HEK293 (cell line): Measurements from ENCODE around the gene TESMIN.

Source experiments
- CTCF ChIA-PET: fragments of 350-600 bp; formaldehyde crosslinking; extraction: SDS; loops from one replicate; lab custom pipeline; 2021; ENCODE audit warnings: antibody characterized with exemption; lab: Yijun Ruan, JAX
- POLR2A ChIA-PET: fragments of 300-600 bp; formaldehyde crosslinking; extraction: SDS; loops from one replicate; lab custom pipeline; 2020; ENCODE audit warnings: antibody characterized with exemption, inconsistent platforms; lab: Yijun Ruan, JAX
- H3K27ac ChIP-seq: fragments of 200-500 bp; sonication (Bioruptor generic); 2 replicates; pipeline ENCODE4 v1.5.1; 2014; ENCODE audit warnings: low read depth, low read length, control low read depth, inconsistent platforms; ENCODE audit errors: extremely low read depth
- H3K36me3 ChIP-seq, 2 experiments: fragments of 200-500 bp in 1 of 2; sonication (Bioruptor generic) in 1 of 2; 1 replicate in 1 of 2; 2 replicates in 1 of 2; pipeline ENCODE4 v1.5.1; 2014 to 2017; ENCODE audit warnings: inconsistent platforms in 2 of 2, low read length in 2 of 2; ENCODE audit not compliant: control insufficient read depth in 2 of 2, insufficient read depth in 1 of 2
- H3K4me1 ChIP-seq: fragments of 200-500 bp; sonication (Bioruptor generic); 2 replicates; pipeline ENCODE4 v1.5.1; 2014; ENCODE audit warnings: mild to moderate bottlenecking, low read length, inconsistent platforms; ENCODE audit not compliant: control insufficient read depth, insufficient read depth
- H3K4me3 ChIP-seq: 2 replicates; pipeline ENCODE4 v1.5.1; 2011; ENCODE audit warnings: low read depth, mild to moderate bottlenecking, control low read depth, low read length, moderate library complexity
- H3K9me3 ChIP-seq: fragments of 200-500 bp; sonication (Bioruptor generic); 2 replicates; pipeline ENCODE4 v1.5.1; 2014; ENCODE audit warnings: low read depth, low read length, inconsistent platforms; ENCODE audit not compliant: control insufficient read depth, insufficient read depth
- EGR2 ChIP-seq: fragments of 450-650 bp; formaldehyde crosslinking; IDR thresholded peaks from 2 replicates; pipeline ENCODE4 v1.5.1; 2016; ENCODE audit warnings: low read depth, missing biosample characterization, missing genetic modification characterization
- HOXA7 ChIP-seq: sonication (generic); formaldehyde crosslinking; IDR thresholded peaks from 2 replicates; pipeline ENCODE4 v1.8.1; 2022; ENCODE audit warnings: missing genetic modification reagents, borderline replicate concordance
- OSR2 ChIP-seq: fragments of 450-650 bp; formaldehyde crosslinking; IDR thresholded peaks from 2 replicates; pipeline ENCODE4 v1.5.1; 2016; ENCODE audit warnings: missing biosample characterization, missing genetic modification characterization
- ZBTB6 ChIP-seq: fragments of 450-650 bp; formaldehyde crosslinking; IDR thresholded peaks from 2 replicates; pipeline ENCODE4 v1.5.1; 2017; ENCODE audit warnings: missing biosample characterization, missing genetic modification characterization
- ZNF133 ChIP-seq: fragments of 450-650 bp; formaldehyde crosslinking; IDR thresholded peaks from 2 replicates; pipeline ENCODE4 v1.5.1; 2016; ENCODE audit warnings: missing biosample characterization, missing genetic modification characterization
- ZNF155 ChIP-seq: fragments of 450-650 bp; formaldehyde crosslinking; IDR thresholded peaks from 2 replicates; pipeline ENCODE4 v1.5.1; 2016; ENCODE audit warnings: missing biosample characterization, missing genetic modification characterization
- ZNF18 ChIP-seq: fragments of 450-650 bp; formaldehyde crosslinking; IDR thresholded peaks from 2 replicates; pipeline ENCODE4 v1.5.1; 2016; ENCODE audit warnings: missing biosample characterization, missing genetic modification characterization
- ZNF280D ChIP-seq: fragments of 450-650 bp; formaldehyde crosslinking; IDR thresholded peaks from 2 replicates; pipeline ENCODE4 v1.5.1; 2016; ENCODE audit warnings: missing biosample characterization, missing genetic modification characterization
- ZNF311 ChIP-seq: fragments of 450-650 bp; formaldehyde crosslinking; IDR thresholded peaks from 2 replicates; pipeline ENCODE4 v1.5.1; 2017; ENCODE audit warnings: missing biosample characterization, missing genetic modification characterization, borderline replicate concordance
- ZNF341 ChIP-seq: fragments of 450-650 bp; formaldehyde crosslinking; IDR thresholded peaks from 2 replicates; pipeline ENCODE4; 2016; ENCODE audit warnings: low read depth, missing biosample characterization, missing genetic modification characterization
- ZNF398 ChIP-seq: fragments of 450-650 bp; formaldehyde crosslinking; IDR thresholded peaks from 2 replicates; pipeline ENCODE4 v1.5.1; 2017; ENCODE audit warnings: missing biosample characterization, missing genetic modification characterization
- ZNF404 ChIP-seq: fragments of 450-650 bp; formaldehyde crosslinking; IDR thresholded peaks from 2 replicates; pipeline ENCODE4 v1.5.1; 2017; ENCODE audit warnings: missing biosample characterization, missing genetic modification characterization
- ZNF473 ChIP-seq: fragments of 450-650 bp; formaldehyde crosslinking; IDR thresholded peaks from 2 replicates; pipeline ENCODE4 v1.5.1; 2017; ENCODE audit warnings: missing biosample characterization, missing genetic modification characterization
- ZNF560 ChIP-seq: fragments of 450-650 bp; formaldehyde crosslinking; IDR thresholded peaks from 2 replicates; pipeline ENCODE4 v1.5.1; 2017; ENCODE audit warnings: missing biosample characterization, missing genetic modification characterization, borderline replicate concordance
- ZNF600 ChIP-seq: fragments of 450-650 bp; formaldehyde crosslinking; IDR thresholded peaks from 2 replicates; pipeline ENCODE4 v1.5.1; 2016; ENCODE audit warnings: missing biosample characterization, missing genetic modification characterization
- ZNF610 ChIP-seq: fragments of 450-650 bp; formaldehyde crosslinking; IDR thresholded peaks from 2 replicates; pipeline ENCODE4 v1.5.1; 2016; ENCODE audit warnings: missing biosample characterization, missing genetic modification characterization, borderline replicate concordance
- ZNF626 ChIP-seq: fragments of 450-650 bp; sonication (Bioruptor Pico); formaldehyde crosslinking; IDR thresholded peaks from 2 replicates; pipeline ENCODE4 v1.5.1; 2018; ENCODE audit warnings: missing biosample characterization, missing genetic modification characterization, inconsistent platforms
- ZNF658 ChIP-seq: fragments of 450-650 bp; formaldehyde crosslinking; IDR thresholded peaks from 2 replicates; pipeline ENCODE4; 2016; ENCODE audit warnings: missing biosample characterization, missing genetic modification characterization
- ZNF664 ChIP-seq: fragments of 450-650 bp; formaldehyde crosslinking; IDR thresholded peaks from 2 replicates; pipeline ENCODE4 v1.5.1; 2016; ENCODE audit warnings: missing biosample characterization, missing genetic modification characterization
- ZNF830 ChIP-seq: fragments of 450-650 bp; IDR thresholded peaks from 2 replicates; pipeline ENCODE4 v1.5.0; 2018; ENCODE audit warnings: missing biosample characterization, missing genetic modification characterization, low read depth, mild to moderate bottlenecking, moderate library complexity
- ZSCAN30 ChIP-seq: fragments of 450-650 bp; IDR thresholded peaks from 2 replicates; pipeline ENCODE4 v1.5.1; 2018; ENCODE audit warnings: missing biosample characterization, mild to moderate bottlenecking, missing genetic modification characterization, moderate library complexity

The TESMIN gene

GRCh38 chr11:68749229-68750123 lies 1.8 kb downstream of the TESMIN start:
- H3K9me3 ChIP-seq, result no peaks in the 10 kb centered on the region
- TF ChIP-seq ZNF560 (tag by site-specific recombination) (no peak), HOXA7 (CRISPR knock-in tag) (no peak), ZNF830 (tag by site-specific recombination) (no peak), ZNF473 (tag by site-specific recombination) (no peak), OSR2 (no peak), ZNF610 (tag by site-specific recombination) (no peak), ZNF18 (no peak), ZBTB6 (no peak)
- ChIA-PET CTCF (interaction anchor here (0.6 kb wide), 2 partner anchors 219 to 916 kb away, joined by 3 to 4 read pairs; no protein-coding TSS in a partner anchor), POLR2A (no interaction called here)
- H3K27ac ChIP-seq, result no peak overlapping the region
- H3K4me1 ChIP-seq, result no peaks in the 10 kb centered on the region
- no peak overlapping the region for H3K4me3 ChIP-seq
- peaks cover 0 to 24% of the 10 kb centered on the region in 2 experiments; a peak in 1 of 3 replicates for H3K36me3 ChIP-seq

- H3K4me3 ChIP-seq, result no peak overlapping the region
- no peaks in the 10 kb centered on the region for H3K4me1 ChIP-seq
- ChIA-PET POLR2A (no interaction called here), CTCF (no interaction called here)
- H3K9me3 ChIP-seq, result no peaks in the 10 kb centered on the region
- peaks cover 0 to 27% of the 10 kb centered on the region in 2 experiments; a peak in 1 of 3 replicates for H3K36me3 ChIP-seq
- no peak overlapping the region for H3K27ac ChIP-seq
- TF ChIP-seq ZNF404 (tag by site-specific recombination) (no peak), EGR2 (tag by site-specific recombination) (0 out of 2 replicates have a peak, but pooled peaks have one; percentile 0)
Measured at GRCh38 chr11:68748061-68748460, 3.3 kb downstream of the TESMIN start.

GRCh38 chr11:68743539-68743938 lies 7.8 kb downstream of the TESMIN start:
- TF ChIP-seq ZNF155 (no peak), ZNF311 (no peak), ZNF280D (tag by site-specific recombination) (no peak), ZNF658 (tag by site-specific recombination) (no peak), ZNF398 (no peak), ZNF664 (tag by site-specific recombination) (no peak), ZNF341 (tag by site-specific recombination) (no peak), ZNF600 (tag by site-specific recombination) (no peak), ZNF133 (tag by site-specific recombination) (no peak), ZSCAN30 (tag by site-specific recombination) (no peak), ZNF626 (no peak)
- Histone ChIP-seq H3K9me3 (no peaks in the 10 kb centered on the region), H3K27ac (no peak overlapping the region), H3K36me3 (peaks cover 0 to 27% of the 10 kb centered on the region in 2 experiments; a peak in 1 of 3 replicates), H3K4me1 (no peaks in the 10 kb centered on the region), H3K4me3 (no peak overlapping the region)
- ChIA-PET POLR2A (no interaction called here), CTCF (interaction anchor here (0.7 kb wide), 1 partner anchor 11 kb away, joined by 3 read pairs; no protein-coding TSS in a partner anchor)
